NCI-H1105 (cell line): ENCODE data around the gene IRX4.
"Not testable (repeated sequence)": the region's sequence is repeated elsewhere in the genome, so short reads cannot be mapped to it uniquely, and the experiment has no call there.

ENCODE experiments used
- DNase-seq: peaks from one replicate; lab custom pipeline; 2025; lab: John Stamatoyannopoulos, UW

IRX4 gene

GRCh38 chr5:1857256-1857600 is 25.5 kb downstream of the IRX4 start:
- DNase-seq: no peak

DNA sequence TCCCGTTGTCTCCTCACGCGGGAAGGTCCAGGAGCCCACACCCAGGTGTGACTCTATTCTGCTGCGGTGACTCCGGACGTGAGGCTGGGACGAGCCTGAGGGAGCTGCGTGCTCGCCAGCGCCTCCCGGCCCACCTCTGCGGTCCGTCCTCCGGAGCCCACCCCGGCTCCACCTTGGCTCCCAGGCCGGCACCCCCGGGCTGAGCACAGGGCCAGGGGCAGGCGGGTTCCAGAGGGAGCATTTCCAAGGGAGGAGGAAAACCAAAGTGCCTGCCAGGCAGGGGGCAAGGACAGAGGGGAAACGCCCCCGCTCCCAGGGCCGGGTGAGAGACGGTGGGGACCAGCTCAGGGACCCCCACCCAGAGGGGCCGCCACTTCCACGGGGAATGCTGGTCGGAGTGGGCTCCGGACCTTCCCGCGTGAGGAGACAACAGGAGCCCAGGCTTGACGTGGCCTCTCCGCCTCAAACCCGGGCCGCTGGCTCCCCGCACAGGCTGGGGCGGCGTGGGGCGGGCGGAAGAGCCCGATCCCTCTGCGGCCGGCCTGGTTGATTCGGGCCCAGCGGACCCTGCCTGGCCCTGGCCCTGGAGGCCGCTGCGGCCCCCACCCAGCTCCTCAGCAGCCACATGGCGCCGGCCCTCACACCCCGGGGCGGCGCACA is 26.0 kb downstream of the IRX4 start:
- DNase-seq: no peak

DNA sequence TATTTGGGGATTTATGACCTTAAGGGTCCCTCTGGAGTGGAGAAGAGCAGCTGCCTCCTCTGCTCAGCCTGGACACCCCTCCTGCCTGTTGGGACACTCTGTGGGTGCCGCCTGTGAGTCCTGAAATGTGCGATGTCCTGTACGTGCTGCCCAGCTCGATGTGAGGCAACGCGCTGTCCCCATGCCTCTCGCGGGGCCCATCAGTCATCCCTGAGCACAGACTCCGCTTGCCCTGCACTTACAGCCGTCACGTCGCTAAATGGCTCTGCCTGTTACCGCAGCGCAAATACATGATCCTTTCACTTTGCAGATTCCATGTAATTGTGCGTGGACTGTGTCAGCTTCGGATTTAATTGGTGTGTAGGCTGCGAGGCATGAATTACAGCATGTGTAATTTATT is 27.1 kb downstream of the IRX4 start:
- no peak for DNase-seq

DNA sequence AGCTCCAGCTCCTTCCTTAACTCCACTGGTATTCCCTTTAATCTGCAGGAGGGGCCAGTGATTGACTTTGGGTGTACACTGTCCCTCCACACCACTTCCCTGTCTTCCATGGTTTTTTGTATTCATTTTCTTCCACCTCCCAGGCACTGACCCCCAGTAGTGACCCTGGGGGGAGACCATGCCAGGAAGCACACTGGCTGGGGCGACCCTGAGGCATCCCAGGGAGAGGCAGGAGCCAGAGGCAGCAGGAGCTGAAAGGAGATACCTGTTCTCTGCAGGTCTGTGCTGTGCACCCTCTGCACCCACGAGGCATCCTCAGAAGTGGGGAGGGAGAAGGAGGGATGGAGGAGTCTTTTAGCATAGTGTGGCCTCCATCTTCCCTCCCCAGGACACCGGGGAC is 27.6 kb downstream of the IRX4 start:
- DNase-seq: no peak

DNA sequence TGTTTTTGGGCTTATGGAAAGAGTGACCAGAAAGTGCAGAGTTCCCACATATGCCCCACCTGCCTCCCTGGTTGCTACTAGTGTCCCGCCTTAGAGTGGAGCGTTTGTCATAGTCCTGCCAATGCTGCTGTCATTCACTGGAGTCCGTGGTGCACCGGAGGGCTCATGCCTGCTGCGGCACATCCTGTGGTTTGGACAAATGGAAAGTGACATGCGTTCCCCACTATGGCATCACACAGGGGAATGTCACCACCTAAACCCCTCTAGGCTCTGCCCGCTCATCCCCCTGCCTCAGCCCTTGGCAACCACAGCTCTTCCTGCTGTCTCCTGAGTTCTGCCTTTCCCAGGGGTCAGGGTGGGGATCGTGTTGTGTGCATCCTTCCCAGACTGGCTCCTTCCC is 29.2 kb downstream of the IRX4 start:
- no peak for DNase-seq

GRCh38 chr5:1852324-1852947 is 30.3 kb downstream of the IRX4 start:
- no peak for DNase-seq

DNA sequence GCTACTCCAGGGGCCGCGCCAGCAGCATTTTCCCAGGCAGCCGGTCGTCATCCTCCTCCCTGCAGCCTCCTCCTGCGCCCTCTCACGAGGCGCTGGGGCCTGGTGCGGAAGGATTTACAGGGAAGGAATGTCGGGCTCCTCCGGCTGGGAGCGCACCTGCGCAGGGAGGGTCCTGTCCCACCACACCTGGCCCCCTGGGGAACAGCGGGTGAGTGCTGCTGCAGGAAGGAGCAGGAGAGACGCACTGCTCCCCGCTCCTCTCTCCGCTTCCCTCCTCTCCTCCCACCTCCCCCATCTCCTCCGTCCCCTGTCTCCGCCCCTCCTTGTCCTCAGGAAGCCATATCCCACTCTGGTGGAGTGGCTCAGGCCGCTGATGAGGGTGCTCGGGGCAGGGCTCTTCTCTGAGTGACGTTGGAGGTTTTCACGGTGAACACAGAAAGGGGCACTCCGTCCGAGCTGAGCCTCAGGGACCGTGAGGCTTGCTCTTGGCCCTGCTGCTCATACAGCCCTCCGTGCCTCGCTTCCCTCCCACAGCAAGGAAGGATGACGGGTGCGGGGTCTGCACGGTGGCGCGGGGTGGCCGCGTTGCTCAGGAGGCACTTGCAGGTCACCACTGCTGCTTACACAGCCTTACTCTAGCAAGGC is 31.3 kb downstream of the IRX4 start:
- no peak for DNase-seq

DNA sequence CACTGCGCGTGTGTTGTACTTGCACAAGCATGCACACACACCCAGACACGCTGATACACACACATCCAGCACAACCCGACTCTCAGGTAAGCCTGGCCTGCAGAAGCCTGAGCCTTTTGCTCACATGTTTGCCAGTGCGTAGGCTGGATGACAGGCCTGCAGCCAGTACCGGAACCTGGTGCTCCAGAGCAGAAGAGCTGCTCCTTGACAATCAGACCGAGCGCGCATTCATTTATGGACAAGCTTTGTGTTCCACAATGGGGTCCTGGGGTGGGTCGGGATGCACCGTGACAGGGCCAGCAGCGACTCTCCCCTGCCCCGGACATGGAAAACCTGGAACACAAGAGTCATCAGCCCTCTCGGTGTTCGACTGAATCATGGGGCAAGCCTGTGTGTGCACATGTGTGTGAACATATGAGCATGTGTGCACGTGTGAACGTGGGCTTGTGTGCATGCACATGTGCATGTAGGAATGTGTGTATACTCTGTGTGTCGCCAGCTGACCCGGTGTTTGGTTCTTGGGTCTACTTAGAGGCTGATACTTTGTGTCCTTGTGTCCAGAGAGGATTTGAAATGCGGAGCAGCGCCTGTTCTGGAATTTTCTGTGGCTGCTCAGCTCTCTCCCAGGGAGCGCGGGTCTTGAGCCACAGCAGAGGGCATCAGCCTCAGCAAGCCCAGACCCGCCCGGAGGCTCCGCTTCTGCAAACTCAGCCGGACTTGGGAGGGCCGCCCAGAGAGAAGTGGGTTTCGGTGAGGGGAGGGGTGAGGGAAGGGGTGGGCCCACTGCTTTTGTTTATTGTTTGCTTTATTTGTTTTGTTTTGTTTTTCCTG is 32.2 kb downstream of the IRX4 start:
- no peak for DNase-seq

DNA sequence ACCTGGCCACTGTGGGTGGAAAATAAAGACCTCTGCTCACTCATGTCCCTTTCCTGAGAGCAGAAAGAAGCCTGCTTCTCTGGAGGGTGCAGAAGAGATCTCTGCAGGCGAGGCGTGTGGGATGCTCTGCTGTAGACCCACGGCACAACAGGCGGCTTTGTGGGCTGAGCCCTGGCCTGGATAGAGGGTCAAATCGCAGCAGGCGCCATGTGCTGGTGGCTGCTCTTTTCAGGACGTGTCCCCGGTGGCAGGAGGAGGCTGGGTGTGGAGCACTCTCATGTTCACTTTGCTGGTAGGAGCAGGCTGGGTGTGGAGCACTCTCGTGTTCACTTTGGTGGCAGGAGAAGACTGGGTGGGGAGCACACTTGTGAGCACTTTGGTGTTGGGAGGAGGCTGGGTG is 35.1 kb downstream of the IRX4 start:
- no peak for DNase-seq

GRCh38 chr5:1847056-1847455 is 35.7 kb downstream of the IRX4 start:
- no peak for DNase-seq

- no peak for DNase-seq
Measured at GRCh38 chr5:1846583-1846982, 36.1 kb downstream of the IRX4 start.

- no peak for DNase-seq
Measured at GRCh38 chr5:1845696-1846095, 37.0 kb downstream of the IRX4 start.

DNA sequence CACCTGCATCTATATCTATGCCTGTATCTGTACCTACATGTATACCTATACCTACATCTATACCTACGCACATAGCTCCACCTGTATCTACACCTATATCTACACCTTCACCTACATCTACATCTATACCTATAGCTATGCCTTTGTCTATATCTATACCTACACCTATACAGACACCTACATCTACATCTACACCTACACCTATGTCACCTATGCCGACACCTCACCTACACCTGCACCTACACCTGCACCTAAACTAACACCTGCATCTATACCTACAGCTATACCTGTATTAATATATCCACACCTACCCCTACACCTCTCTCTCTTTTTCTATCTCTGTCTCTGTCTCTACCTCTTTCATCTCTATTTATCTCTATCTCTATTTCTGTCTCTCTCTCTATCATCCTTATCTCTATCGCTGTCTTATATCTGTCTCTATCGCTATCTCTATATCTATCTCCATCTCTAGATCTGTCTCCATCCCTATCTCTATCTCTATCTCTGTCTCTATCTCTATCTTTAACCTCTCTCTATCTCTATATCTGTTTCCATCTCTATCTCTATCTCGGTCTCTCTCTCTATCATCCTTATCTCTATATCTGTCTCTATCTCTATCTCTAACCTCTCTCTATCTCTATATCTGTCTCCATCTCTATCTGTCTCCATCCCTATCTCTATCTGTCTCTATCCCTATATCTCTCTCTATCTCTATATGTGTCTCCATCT is 37.9 kb downstream of the IRX4 start:
- no peak for DNase-seq

DNA sequence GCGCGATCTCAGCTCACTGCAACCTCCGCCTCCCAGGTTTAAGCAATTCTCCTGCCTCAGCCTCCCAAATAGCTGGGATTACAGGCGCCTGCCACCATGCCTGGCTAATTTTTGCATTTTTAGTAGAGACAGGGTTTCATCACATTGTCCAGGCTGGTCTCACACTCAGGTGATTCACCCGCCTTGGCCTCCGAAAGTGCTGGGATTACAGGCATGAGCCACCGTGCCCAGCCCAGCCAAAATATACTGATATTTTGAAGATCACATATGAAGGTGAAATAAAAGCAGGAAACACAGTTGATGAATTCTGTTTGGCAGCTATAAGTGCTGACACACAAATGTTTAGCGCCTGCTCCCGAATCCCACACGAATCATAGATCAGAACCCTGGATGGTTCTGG is 39.0 kb downstream of the IRX4 start:
- not testable (repeated sequence) for DNase-seq

DNA sequence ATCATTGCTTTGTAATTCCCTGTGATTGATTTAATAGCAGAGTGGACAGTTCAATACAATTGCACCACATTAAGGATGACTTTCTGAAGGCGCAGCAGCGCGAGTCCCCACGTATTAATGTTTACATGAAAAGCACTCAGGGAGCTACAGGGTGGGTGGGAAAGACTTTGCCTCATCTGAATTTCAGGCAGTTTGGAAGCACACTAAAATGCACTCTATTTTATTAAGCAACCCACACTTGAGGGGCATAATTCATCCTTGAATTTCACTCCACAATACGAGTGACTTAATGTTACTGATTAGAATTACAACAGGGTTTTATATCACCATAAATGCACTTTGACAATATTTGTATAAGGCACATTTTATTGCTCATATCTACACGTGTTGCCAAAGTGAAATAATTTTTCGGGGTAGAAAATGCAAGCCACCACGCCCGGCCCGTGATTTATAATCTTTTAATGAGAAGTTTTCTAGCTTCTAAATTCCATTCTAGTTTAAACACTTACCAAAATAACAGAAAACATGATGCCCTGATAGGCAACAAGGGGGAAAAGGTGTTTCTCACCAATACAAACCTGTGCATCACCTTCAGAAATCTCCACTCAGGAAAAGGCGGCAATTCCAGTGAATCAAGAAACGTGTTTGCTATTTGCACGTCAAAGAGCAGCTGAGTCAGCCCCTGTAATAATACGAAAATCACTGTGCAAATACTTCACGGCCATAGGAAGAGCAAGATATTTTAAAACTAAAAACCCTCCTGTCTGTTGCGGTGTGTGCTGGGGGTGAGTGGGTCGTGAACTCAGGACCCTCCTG is 40.5 kb downstream of the IRX4 start:
- no peak for DNase-seq

- no peak for DNase-seq
Measured at GRCh38 chr5:1840741-1841521, 41.8 kb downstream of the IRX4 start.

DNA sequence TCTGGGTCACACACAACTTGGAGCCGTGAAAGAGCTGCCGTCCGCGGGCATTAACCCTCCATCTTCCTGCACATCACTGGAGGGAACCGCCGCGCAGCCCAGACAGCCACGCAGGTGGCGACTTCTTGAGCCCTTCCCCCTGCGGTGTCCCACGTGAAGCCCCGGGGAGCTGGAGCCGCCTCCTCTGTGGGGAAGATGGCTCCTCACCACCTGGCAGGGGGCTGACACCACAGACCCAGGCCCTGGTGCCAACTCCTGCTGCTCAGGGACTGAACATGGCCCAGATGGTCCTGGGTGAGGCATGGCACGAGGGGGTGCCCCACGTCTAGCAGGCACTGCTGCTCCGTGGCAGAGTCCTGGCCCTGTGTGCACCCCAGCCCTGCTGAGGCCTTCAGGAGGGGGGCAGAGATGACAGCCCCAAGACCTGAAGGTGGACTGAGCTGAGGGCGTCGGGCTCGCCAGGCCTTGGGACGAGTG is 42.6 kb downstream of the IRX4 start:
- no peak for DNase-seq

DNA sequence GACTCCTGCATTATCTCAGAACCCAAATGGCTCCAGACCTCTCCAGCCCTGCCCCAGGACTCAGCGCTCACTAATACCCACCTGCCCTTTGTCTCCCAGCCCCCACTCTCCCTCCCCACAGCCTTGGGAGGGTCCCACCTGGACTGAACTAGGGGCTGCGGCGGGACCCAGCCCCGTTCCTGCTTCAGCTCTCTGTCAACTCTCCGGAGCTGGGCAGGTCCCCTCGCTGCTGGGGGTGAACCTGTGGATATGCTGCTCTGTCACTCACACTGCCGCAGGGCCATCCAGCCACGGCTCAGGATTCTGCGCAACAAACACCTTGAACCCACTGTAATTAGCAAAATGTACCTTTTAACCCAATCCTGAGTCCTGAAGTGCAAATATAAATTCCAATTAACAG is 44.7 kb downstream of the IRX4 start:
- no peak for DNase-seq

DNA sequence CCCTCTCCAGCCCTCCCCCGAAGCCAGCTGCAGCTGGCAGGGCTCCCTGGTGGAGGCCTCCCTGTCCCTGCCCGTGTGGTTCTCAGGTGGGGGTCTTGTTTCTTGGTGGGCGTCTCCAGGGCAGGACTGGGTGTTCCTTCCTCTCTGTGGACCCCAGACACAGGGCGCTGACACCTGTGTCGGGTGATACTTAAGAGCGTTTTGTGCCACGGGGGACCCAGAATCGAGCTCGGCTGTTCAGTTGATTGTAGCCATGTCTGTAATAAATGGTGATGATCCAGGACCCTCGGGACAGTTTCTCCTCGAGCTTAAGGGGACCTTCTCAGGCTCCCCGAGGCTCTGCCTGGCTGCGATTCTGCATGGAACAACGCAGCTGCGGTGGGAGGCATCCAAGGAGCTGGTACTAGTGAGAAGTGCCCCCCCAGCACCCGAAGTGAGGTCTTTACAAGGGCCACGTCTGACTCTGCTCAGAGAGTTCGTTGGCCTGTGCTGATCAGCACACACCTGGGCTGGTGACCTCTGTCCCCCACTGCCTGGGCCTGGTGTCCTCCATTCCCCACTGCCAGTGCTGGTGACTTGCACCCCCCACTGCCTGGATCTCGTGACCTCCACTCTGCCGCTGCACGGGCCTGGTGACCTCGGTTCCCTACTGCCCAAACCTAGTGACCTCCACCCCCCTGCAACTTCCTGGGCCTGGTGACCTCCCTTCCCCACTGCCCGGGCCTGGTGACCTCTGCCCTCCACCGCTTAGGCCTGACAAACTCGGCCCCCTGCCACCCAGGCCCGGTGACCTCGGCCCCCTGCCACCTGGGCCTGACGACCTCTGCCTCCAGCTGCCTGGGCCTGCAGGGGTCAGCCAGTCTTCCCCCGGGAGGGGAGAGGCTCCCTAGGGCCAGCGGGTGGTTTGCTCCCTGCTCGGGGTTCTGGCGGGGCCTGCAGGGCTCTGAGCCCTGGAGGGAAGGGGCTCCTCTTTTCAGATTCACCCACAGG is 45.5 kb downstream of the IRX4 start:
- DNase-seq: no peak
